Activated CD4-positive, alpha-beta T cell treated with anti-CD3 and anti-CD28 coated beads, Interleukin-2, amount 10 ng/mL, durations not matched to agents 7 days and 5 days (primary cell): ENCODE results near the gene NTN5. TPM values are rescaled to one million over a fixed set of nuclear protein-coding genes. Genes with fewer than 3 reads are reported as not detected.

Experiments used
- total RNA-seq, 2 experiments: library from RNA; stranded (reverse); gene quantifications; one replicate each; pipeline ENCODE4 v1.2.3, GENCODE V29; 2021

NTN5 gene
- total RNA-seq, 2 experiments from 2014 or later, result 1.0 to 1.4 TPM

Other genes starting within 250 kb of the NTN5 start
- gene GRWD1, start 227.0 kb downstream of the NTN5 start, total RNA-seq, result 10 to 100 TPM; 31.0 to 35.2 TPM
- gene KCNJ14, start 217.4 kb downstream of the NTN5 start, total RNA-seq, result 1 to 10 TPM in 1 of 2 experiments, under 1 TPM in 1; 0.87 to 1.0 TPM
- 10 to 100 TPM; 43.2 to 50.7 TPM for gene CYTH2, start 203.6 kb downstream of the NTN5 start, total RNA-seq
- 1 to 10 TPM; 3.7 to 5.1 TPM for gene LMTK3, start 161.2 kb downstream of the NTN5 start, total RNA-seq
- under 1 TPM; 0.21 to 0.30 TPM for gene SULT2B1, start 120.8 kb downstream of the NTN5 start, total RNA-seq
- gene SPACA4, start 66.3 kb downstream of the NTN5 start, total RNA-seq, result not detected
- gene FAM83E, start 57.9 kb downstream of the NTN5 start, total RNA-seq, result 1 to 10 TPM; 2.5 TPM
- 1,000 to 10,000 TPM; 1,477 to 1,601 TPM for gene RPL18, start 53.8 kb downstream of the NTN5 start, total RNA-seq
- gene SPHK2, start 53.5 kb downstream of the NTN5 start, total RNA-seq, result 10 to 100 TPM; 28.2 to 33.6 TPM
- gene DBP, start 35.6 kb downstream of the NTN5 start, total RNA-seq, result 10 to 100 TPM; 24.1 to 25.8 TPM
- gene CA11, start 26.8 kb downstream of the NTN5 start, total RNA-seq, result 10 to 100 TPM; 10.1 to 10.8 TPM
- gene FUT2, start 23.0 kb upstream of the NTN5 start, total RNA-seq, result not detected
- gene MAMSTR, start 46.7 kb upstream of the NTN5 start, total RNA-seq, result 1 to 10 TPM; 1.1 to 1.5 TPM
- gene RASIP1, start 67.6 kb upstream of the NTN5 start, total RNA-seq, result under 1 TPM; 0.31 to 0.50 TPM
- gene IZUMO1, start 73.9 kb upstream of the NTN5 start, total RNA-seq, result under 1 TPM in 1 of 2 experiments, not detected in 1; 0.10 TPM
- under 1 TPM; 0.10 to 0.23 TPM for gene FUT1, start 79.6 kb upstream of the NTN5 start, total RNA-seq
- not detected for gene FGF21, start 82.5 kb upstream of the NTN5 start, total RNA-seq
- 10 to 100 TPM; 42.3 to 43.3 TPM for gene BCAT2, start 138.0 kb upstream of the NTN5 start, total RNA-seq
- under 1 TPM; 0.27 to 0.77 TPM for gene HSD17B14, start 163.5 kb upstream of the NTN5 start, total RNA-seq
- gene PLEKHA4, start 195.6 kb upstream of the NTN5 start, total RNA-seq, result 1 to 10 TPM; 3.8 to 4.6 TPM
- 10 to 100 TPM; 49.6 to 53.3 TPM for gene PPP1R15A, start 199.4 kb upstream of the NTN5 start, total RNA-seq
- gene TULP2, start 225.7 kb upstream of the NTN5 start, total RNA-seq, result not detected
- 100 to 1,000 TPM; 231 to 251 TPM for gene NUCB1, start 227.3 kb upstream of the NTN5 start, total RNA-seq